NCI-H187 treated with DMSO at 0.1 percent for 48 hours (cell line): ENCODE results near the gene DRG2.

Experiments
- DNase-seq: peaks from one replicate; lab custom pipeline; 2025; lab: John Stamatoyannopoulos, UW

DRG2 gene

DNA sequence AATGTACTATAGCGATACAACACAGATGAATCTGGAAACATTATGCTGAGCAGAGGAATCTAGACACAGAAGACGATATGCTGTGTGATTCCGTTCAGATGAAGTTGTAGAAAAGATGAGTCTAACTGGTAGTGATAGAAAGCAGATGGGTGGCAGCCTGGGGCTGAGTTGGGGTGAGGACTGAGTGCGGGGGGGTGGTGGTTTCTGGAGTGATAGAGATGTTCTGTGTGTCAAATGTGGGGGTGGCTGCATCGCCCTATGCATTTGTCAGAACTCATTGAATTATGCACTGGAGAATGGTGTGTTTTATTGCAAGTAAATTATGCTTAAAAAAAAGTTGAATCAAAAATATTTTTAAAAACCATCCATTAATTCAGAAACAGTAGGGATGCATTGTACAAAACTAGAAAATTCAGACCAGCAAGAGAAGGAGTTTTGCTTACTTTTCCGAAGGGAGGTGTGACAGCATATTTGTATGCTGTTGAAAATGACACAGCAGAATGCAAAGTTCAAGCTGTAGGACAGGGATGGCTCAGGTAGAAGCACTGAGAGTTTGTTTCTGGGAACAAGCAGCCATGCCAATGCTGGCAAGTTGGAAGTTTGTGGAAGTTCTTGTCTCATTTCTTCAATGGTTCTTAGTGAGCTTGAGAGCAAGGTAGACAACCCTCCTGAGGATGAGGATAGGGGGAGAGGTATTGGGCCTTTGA, 13.0 kb upstream of the DRG2 start:
- DNase-seq: no peak

DNA sequence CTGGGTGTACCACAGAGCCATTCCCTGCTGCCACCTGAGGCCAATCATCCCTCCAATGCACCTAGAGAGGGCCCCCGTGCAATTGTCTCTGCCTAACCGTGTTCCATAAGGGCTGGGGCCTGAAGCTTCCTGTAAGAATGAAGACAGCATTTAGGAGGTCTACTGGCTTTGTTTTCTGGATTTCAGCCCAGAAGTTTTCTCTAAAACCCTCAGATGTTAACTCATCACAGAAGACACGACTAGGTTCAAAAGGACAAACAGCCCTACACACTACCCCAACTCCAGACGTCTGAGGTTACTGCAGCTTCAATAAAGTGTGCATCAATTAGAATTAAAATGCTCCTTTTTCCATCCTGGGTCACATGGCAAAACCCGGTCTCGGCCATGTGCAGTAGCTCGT, 10.8 kb upstream of the DRG2 start:
- no peak for DNase-seq

GRCh38 chr17:18079543-18079942, 8.2 kb upstream of the DRG2 start:
- DNase-seq: no peak

DNA sequence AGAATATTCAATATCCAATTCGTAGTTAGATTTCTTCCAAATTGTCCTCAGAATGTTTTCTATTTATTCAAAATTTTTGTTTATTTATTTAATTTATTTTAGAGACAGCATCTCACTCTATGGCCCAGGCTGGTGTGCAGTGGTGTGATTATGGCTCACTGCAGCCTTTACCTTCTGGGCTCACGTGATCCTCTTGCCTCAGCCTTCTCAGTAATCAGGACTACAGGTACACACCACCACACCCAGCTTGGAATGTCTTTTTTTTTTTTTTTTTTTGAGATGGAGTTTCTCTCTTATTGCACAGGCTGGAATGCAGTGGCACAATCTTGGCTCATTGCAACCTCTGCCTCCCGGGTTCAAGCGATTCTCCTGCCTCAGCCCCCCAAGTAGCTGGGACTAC, 3.5 kb upstream of the DRG2 start:
- no peak for DNase-seq

DNA sequence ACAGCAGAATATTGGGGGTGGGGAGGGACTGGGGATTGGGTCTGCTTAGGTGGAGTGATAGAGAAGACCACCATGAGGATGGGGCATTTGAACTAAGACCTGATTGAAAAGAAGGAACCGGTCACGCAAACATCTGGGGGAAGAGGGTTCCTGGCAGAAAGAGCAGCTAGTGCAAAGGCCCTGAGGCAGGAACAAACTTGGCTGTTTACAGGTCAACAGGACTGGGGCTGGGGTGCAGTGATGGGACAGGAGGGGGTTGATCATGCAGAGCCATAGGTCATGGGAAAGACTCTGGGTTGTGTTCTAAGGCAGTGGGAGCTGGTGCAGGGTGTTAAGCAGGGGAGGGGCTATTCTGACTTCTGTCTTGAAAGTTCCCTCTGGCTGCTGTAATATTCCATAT, 1.9 kb downstream of the DRG2 start:
- DNase-seq: no peak

GRCh38 chr17:18093616-18094408, 6.1 kb downstream of the DRG2 start:
- no peak for DNase-seq

DNA sequence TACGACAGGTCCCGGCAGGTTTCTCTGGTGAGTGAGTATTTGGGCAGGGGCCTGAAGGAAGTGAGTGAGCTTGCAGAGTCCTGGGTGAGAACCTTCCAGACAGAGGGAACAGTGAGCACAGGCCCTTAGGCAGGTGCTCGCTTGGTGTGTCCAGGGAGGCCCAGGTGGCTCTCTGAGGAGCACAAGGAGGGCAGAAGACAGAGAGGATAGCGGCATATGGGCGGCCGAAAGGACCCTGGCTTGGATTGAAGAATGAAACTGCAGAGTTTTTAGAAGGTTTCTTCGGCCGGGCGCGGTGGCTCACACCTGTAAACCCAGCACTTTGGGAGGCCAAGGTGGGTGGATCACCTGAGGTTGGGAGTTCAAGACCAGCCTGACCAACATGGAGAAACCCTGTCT, 6.7 kb downstream of the DRG2 start:
- no peak for DNase-seq

- DNase-seq: no peak
Measured at GRCh38 chr17:18099516-18099915, 11.8 kb downstream of the DRG2 start.

GRCh38 chr17:18100616-18101015, 12.9 kb downstream of the DRG2 start:
- DNase-seq: no peak

DNA sequence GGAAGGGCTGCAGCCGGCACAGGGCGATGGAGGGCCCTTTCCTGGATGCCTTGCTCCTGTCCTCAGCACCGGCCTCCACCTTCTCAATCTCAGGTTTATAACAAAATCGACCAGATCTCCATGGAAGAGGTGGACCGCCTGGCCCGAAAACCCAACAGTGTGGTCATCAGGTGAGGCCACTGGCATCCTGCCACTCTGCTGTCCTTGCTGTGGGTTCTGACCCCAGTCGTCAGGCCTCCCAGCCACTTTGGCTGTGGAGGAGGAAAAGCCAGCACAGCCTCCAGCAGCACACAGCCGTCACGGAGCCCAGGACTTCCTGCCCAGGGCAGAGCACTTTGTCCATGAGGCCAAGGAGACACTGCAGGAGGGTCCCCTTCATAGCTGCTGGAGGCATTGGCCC, 14.1 kb downstream of the DRG2 start:
- DNase-seq: no peak

GRCh38 chr17:18102640-18103039, 14.9 kb downstream of the DRG2 start:
- no peak for DNase-seq

- no peak for DNase-seq
Measured at GRCh38 chr17:18105027-18105426, 17.3 kb downstream of the DRG2 start.

GRCh38 chr17:18105595-18105994, 17.8 kb downstream of the DRG2 start:
- DNase-seq: no peak

DNA sequence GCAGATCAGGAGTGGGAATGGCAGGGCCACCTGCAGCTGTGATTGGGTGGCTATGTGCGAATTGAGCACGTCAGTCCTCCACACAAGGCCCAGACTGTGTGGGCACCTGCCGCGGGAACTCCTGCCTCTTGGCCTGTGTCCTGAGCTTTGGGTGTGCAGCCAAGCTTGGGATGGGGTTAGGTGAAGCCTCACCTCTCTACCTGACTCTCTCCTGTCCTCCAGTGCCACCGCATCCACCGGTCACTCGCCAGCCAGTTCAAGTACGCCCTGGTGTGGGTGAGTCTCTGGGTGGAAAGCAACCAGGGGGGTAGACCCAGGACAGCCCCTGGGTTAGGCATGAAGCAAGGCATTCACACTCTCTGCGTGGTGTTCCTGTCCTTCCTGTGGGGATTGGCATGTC, 18.5 kb downstream of the DRG2 start:
- no peak for DNase-seq

DNA sequence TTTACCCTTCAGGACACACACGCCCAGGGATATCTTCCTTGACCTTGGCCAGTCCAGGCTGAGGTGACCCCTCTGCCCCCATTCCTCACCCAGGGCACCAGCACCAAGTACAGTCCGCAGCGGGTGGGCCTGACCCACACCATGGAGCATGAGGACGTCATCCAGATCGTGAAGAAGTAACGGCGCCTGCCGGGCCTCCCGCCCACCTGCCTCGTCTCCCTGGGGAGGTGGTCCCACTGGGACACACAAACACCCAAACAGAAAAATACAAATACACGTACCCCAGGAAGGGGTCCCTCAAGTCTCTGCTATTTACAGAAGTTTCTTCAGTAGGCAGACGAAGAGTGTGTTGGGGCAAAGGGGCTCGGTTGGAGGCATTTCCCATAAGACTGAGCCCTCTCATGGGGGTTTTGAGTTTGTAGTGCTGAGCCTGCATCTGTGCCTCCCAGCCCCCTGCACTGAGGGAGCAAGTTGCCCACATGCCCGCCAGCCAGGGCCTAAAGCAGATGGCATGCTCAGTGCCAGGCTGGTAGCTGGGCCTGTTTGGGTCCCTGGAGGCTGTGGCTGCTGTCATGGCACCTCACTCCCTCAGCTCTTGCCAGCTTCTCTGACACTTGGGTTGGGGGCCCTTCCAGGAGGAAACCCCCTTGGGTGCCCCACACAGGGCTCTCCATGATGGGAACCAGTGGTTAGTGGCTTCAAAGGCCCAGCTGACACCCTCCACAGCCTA, 19.5 kb downstream of the DRG2 start:
- DNase-seq: no peak

- no peak for DNase-seq
Measured at GRCh38 chr17:18107971-18108370, 20.2 kb downstream of the DRG2 start.

- no peak for DNase-seq
Measured at GRCh38 chr17:18108401-18109312, 20.9 kb downstream of the DRG2 start, which contains the start of gene MYO15A. Gene MYO15A, plus strand, starts transcription at chr17:18108756. Its CDS starts 10,045 bp downstream, at chr17:18118801.

GRCh38 chr17:18109935-18110485, 22.3 kb downstream of the DRG2 start:
- DNase-seq: no peak

DNA sequence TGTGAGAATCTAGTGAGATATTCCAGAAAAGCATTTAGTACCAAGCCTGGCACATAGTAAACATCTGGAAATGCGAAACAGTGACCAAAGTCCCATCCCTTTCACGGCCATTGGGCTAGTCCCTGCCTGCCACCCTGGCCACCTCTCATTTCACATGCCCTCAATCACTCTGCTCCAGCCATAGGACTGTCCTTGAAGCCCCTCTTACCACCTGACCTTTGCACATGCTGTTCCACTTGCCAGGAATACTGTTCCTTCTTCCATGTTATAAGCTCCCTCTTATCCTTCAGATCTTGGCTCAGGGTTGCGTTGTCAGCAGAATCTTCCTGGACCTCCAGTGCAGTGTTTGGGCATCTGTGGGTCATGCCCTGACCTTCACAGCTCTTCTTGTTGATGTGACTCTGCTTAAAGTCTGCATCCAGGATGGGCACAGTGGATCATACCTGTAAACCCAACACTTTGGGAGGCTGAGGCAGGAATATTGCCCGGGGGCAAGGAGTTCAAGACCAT, 22.9 kb downstream of the DRG2 start:
- no peak for DNase-seq

DNA sequence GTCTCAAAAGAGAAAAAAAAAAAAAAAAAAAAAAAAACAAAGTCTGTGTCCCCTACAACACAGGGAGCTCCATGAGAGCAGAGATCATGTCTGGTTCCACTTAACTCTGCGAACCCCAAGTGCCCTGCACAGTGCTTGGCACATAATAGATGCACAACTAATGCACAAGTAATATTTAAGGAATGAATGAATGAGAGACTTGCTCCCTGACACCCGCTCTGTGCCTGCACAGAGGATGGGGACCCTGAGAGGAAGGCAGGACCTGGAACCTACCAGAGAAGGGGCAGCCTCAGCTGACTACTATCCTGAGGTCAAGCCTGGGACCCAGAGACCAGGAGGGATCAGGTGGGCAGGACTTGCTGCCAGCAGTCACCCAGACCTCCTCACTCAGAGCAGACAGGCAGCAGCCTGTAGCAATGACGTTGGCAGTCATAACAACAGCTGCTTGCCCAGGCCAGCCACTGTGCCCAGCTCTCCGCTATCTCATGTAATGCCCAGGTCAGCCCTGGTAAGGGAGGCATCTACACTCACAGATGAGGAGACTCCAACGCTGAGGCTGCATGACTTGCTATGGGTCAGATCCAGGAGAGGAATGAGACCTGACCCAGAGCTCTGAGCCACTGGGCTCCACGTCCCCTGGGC, 23.7 kb downstream of the DRG2 start:
- DNase-seq: no peak

DNA sequence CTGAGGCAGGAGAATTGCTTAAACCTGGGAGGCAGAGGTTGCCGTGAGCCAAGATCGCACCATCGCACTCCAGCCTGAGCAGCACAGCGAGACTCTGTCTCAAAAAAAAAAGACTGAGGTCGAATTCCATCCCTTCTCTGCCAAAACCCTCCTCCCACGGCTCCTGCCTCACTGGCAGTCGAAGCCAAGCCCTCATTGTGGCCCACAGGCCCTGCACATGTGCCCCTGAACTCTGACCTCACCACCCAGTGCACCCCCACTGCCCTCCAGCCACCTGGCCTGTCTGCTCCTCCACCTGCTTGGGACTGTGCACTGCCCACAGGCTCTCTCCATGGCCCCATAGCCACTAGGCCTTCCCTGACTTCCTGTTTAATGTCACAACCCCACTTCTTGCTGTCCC, 27.8 kb downstream of the DRG2 start:
- no peak for DNase-seq
